ENCODE data around the gene SLC17A7.

Gene SLC17A7

DNA sequence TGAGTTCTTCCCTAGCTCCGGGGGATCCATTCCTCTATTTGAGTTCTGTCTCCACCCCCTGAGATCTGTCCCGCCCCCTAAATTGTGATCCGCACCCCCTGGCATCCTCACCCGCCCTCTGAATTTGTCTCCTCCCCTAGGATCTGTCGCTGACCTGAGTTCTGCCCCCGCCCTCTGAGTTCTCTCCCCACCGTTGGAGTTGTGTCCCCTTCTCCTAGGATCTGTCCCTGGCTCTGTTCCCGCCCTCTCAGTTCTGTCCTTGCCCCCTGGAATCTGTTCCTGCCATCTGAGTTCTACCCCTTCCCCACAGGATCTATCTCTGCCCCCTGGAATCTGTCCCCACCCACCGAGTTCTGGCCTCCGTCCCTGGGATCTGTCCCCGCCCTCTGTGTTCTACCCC, 1.0 kb upstream of the SLC17A7 start:
- no peaks in the 10 kb centered on the region for H4K20me1 ChIP-seq (ENCODE audit: control insufficient read depth, insufficient read depth, low read depth, low read length)
- peaks cover 21% of the 10 kb centered on the region for H3K4me1 ChIP-seq (ENCODE audit: control insufficient read depth, low read length)
- no peaks in the 10 kb centered on the region for H3K9me3 ChIP-seq (ENCODE audit: control insufficient read depth, insufficient read depth, low read length)
- no peaks in the 10 kb centered on the region for H3K9me2 ChIP-seq (replicated peaks; ENCODE audit: control insufficient read depth, low read length)
- H3K4me2 ChIP-seq (ENCODE audit: low read length) = peak overlapping the region; percentile 99
- H3K79me2 ChIP-seq (ENCODE audit: control insufficient read depth, low read length) = no peaks in the 10 kb centered on the region
- TF ChIP-seq, protein P1, sequence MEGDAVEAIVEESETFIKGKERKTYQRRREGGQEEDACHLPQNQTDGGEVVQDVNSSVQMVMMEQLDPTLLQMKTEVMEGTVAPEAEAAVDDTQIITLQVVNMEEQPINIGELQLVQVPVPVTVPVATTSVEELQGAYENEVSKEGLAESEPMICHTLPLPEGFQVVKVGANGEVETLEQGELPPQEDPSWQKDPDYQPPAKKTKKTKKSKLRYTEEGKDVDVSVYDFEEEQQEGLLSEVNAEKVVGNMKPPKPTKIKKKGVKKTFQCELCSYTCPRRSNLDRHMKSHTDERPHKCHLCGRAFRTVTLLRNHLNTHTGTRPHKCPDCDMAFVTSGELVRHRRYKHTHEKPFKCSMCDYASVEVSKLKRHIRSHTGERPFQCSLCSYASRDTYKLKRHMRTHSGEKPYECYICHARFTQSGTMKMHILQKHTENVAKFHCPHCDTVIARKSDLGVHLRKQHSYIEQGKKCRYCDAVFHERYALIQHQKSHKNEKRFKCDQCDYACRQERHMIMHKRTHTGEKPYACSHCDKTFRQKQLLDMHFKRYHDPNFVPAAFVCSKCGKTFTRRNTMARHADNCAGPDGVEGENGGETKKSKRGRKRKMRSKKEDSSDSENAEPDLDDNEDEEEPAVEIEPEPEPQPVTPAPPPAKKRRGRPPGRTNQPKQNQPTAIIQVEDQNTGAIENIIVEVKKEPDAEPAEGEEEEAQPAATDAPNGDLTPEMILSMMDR (IDR thresholded peaks at IDR 0.05; ENCODE audit: low read depth, low read length, poor library complexity, severe bottlenecking) = no peak
- no peak for TF ChIP-seq EZH2phosphoT487 (IDR thresholded peaks at IDR 0.05; ENCODE audit: borderline replicate concordance, low read length)
- H3K27ac ChIP-seq (ENCODE audit: low read depth, low read length) = no peak overlapping the region
- H3F3A ChIP-seq (ENCODE audit: control insufficient read depth, insufficient read depth) = peaks cover 9% of the 10 kb centered on the region
- H3K4me3 ChIP-seq (ENCODE audit: low read length) = peak overlapping the region; percentile 88; the same call in 1 of the 2 replicates
- H3K36me3 ChIP-seq (ENCODE audit: control insufficient read depth, low read length) = peaks cover 11% of the 10 kb centered on the region
- H3K27me3 ChIP-seq (ENCODE audit: control insufficient read depth, low read length) = peaks cover 46% of the 10 kb centered on the region

DNA sequence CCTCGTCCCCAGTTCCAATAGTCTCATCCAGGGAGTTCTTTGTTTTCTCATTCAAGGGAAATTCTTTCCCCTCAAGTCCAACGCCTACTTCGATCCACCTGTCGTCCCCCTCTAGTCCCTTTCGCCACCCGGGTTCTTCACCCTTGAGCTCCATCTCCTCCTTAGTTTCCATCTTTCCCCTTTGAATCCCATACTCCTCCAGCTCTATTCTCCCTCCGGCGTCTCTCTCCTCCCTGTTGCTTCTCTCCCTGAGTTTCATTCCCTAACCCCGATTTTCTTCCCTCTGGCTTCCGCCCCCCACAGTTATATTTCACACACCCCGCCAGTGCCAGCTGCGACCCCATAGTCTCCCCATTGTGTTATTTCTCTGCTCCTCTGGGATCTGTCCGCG, 628 bp upstream of the SLC17A7 start:
- no peak for TF ChIP-seq EZH2phosphoT487 (IDR thresholded peaks at IDR 0.05; ENCODE audit: borderline replicate concordance, low read length)
- TF ChIP-seq, protein P1 (IDR thresholded peaks at IDR 0.05; ENCODE audit: low read depth, low read length, poor library complexity, severe bottlenecking) = no peak
- H3F3A ChIP-seq (ENCODE audit: control insufficient read depth, insufficient read depth) = peaks cover 9% of the 10 kb centered on the region
- no peaks in the 10 kb centered on the region for H4K20me1 ChIP-seq (ENCODE audit: control insufficient read depth, insufficient read depth, low read depth, low read length)
- H3K9me2 ChIP-seq (replicated peaks; ENCODE audit: control insufficient read depth, low read length) = no peaks in the 10 kb centered on the region
- H3K4me1 ChIP-seq (ENCODE audit: control insufficient read depth, low read length) = peaks cover 21% of the 10 kb centered on the region
- no peaks in the 10 kb centered on the region for H3K9me3 ChIP-seq (ENCODE audit: control insufficient read depth, insufficient read depth, low read length)
- no peak overlapping the region for H3K4me3 ChIP-seq (ENCODE audit: low read length)
- no peak overlapping the region for H3K27ac ChIP-seq (ENCODE audit: low read depth, low read length)
- H3K79me2 ChIP-seq (ENCODE audit: control insufficient read depth, low read length) = no peaks in the 10 kb centered on the region
- H3K27me3 ChIP-seq (ENCODE audit: control insufficient read depth, low read length) = peaks cover 50% of the 10 kb centered on the region
- 0 out of 2 replicates have a peak overlapping the region, but pooled peaks have one; percentile 19 for H3K4me2 ChIP-seq (ENCODE audit: low read length)
- H3K36me3 ChIP-seq (ENCODE audit: control insufficient read depth, low read length) = peaks cover 7% of the 10 kb centered on the region

DNA sequence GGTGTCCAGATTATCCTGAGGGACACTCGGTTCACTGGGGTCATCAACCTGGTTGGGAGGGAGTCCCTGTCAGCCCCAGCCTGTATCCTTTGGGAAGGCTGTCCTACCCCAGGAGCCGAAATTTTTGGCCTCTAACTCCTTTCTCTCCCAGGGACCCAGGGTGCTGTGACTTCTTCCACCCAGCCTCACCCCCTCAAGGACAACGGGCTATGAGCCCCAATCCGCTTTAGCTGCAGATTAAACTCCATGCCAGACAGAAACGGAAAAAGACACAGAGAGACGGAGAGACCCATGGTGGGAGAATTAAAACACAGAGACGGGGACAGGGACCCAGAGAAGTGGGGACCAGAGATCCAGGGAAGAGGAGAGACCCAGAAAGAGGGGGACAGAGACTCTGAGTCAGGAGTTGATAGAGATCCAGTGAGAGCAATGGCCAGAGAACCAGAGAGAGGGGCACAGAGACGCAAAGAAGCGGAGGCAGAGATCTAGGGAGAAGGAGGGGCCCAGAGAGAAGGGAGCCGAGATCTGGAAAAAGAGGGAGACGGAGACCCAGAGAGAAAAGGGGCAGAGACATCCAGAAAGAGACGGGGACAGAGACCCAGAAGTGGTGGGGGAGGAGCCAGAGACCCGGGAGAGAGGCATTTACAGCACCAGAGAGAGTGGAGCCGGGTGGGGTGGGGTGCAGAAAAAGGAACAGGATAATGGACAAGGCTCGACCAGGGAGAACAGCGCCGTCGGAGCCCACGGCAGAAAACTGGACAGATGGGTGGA, 703 bp downstream of the SLC17A7 start:
- Histone ChIP-seq H3K27me3 (ENCODE audit: control insufficient read depth, low read length) (peaks cover 56% of the 10 kb centered on the region), H4K20me1 (ENCODE audit: control insufficient read depth, insufficient read depth, low read depth, low read length) (no peaks in the 10 kb centered on the region), H3K79me2 (ENCODE audit: control insufficient read depth, low read length) (no peaks in the 10 kb centered on the region), H3K4me3 (ENCODE audit: low read length) (no peak overlapping the region), H3F3A (ENCODE audit: control insufficient read depth, insufficient read depth) (peaks cover 9% of the 10 kb centered on the region), H3K4me2 (ENCODE audit: low read length) (no peak overlapping the region), H3K4me1 (ENCODE audit: control insufficient read depth, low read length) (peaks cover 28% of the 10 kb centered on the region), H3K36me3 (ENCODE audit: control insufficient read depth, low read length) (no peaks in the 10 kb centered on the region), H3K27ac (ENCODE audit: low read depth, low read length) (no peak overlapping the region), H3K9me3 (ENCODE audit: control insufficient read depth, insufficient read depth, low read length) (no peaks in the 10 kb centered on the region), H3K9me2 (replicated peaks; ENCODE audit: control insufficient read depth, low read length) (no peaks in the 10 kb centered on the region)
- peak; percentile 70; the same call in 1 of the 2 replicates for TF ChIP-seq EZH2phosphoT487 (IDR thresholded peaks at IDR 0.05; ENCODE audit: borderline replicate concordance, low read length)
- TF ChIP-seq, protein P1 (IDR thresholded peaks at IDR 0.05; ENCODE audit: low read depth, low read length, poor library complexity, severe bottlenecking) = no peak
